Stimulated activated CD8-positive, alpha-beta memory T cell treated with anti-CD3 and anti-CD28 coated beads, Interleukin-7, amount 100 ng/mL, for 48 hours (primary cell): Measurements from ENCODE around the gene UGCG.

ENCODE experiments used
- DNase-seq, 2 donors: peaks; one replicate each; pipeline ENCODE4 v3.0.0-alpha.2; 2020; ENCODE audit warnings: low read depth in 1 of 2; ENCODE audit errors: extremely low read depth in 1 of 2

Gene UGCG

DNA sequence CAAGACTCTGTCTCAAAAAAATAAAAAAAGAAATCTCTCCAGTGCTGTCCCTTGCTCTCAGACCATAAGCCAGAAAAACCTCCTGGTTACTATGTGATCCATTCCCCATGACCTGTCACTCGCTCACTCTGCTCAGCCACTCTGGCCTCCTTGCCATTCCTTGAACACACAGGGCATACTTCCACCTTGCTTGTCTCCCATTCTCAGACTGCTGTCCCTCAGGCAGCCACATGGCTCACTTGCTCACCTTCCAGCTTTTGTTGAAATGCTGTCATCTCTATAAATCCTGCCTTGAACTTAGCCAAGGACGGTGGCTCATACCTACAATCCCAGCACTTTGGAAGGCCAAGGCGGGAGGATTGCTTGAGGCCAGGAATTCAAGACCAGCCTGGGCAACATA is 82.9 kb downstream of the UGCG start:
- DNase-seq, result no peak

DNA sequence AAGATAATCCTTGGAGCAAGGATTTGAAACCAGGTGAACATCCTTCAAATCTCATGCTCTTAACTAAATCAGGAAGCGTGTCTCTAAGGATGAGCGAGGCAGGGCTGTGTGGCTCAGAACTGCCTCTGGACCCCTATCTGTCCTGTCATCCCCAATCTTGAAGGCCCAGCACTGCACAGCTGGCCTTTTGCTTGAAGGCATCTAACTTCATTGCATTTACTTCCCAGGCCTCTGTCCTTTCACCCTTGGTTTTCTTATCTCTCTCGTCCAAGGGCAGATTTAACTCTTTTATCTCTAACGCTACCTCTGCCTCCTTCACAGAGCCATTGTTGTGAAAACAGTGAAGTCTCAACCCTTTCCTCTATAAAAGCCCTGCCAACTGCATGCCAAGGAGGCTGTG is 83.8 kb downstream of the UGCG start:
- DNase-seq, result no peak

DNA sequence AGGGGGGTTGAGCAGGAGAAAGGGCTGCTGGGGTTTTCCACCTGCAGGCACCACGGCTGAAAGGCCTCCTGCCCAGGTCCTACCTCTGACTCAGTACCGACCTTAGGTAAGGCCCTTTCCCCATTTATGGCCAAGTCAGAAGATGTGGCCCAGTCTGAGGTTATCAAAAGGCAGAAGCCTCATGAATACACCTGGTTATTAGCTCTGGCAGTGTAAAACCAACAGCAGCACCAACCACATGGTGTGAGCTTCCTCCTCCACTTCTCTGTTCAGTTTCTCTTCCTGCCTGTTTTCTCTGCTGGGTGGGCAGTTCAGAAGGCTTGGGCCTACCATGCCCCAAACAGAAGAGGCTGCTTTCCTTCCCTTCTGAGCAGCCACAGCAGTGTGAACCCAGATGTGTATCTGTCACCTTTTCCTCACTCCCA is 86.9 kb downstream of the UGCG start:
- no peak for DNase-seq

DNA sequence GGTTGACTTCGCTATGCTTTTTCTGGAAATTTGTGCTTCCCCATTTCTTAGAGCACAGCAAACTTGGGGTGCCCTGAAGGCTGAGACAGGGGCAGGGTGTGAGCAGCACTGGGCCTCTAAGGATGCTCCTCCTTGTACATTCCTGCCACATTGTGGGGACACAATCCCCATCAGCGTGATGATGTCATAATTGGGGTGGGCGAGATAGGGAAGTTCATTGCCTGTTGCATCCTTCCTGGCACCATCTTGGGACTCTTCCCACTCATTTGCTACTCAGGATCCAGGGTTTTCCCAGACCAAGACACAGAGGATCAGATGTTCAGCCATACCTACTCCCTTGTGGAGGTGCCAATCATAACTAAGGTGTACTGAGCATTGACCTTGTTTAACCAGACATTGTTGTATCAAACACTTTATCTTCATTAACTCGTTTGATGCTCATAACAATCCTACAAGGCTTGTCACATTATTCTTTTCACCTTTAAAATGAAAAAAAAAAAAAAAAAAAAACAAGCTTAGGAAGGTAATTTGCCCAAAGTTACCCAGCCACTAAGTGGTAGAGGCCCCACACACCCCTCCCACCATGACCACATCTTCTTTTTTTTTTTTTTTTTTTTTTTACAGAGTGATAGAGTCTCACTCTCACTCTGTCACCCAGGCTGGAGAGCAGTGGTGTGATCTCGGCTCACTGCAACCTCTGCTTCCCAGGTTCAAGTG is 87.6 kb downstream of the UGCG start:
- DNase-seq, result no peak
